CD14-positive monocyte (primary cell): ENCODE measurements around the gene FBXL13. TPM values are rescaled to one million over a fixed set of nuclear protein-coding genes. Genes with fewer than 3 reads are reported as not detected.

Source experiments
- DNase-seq, 3 donors: peaks; one replicate each; pipeline ENCODE4 v3.0.0-alpha.2; 2011 to 2022
- H2AFZ ChIP-seq: 2 replicates; pipeline ENCODE4 v1.6.0; 2012; ENCODE audit warnings: mild to moderate bottlenecking, low read depth, low read length, inconsistent platforms; ENCODE audit not compliant: insufficient read depth, poor library complexity, severe bottlenecking
- H3K27ac ChIP-seq, 2 donors: 1 replicate in 1 of 2; 2 replicates in 1 of 2; pipeline ENCODE4 v1.5.1; 2012 to 2013; ENCODE audit warnings: low read length in 2 of 2, control low read depth in 1 of 2, inconsistent platforms in 1 of 2, low read depth in 1 of 2, mild to moderate bottlenecking in 1 of 2
- H3K27me3 ChIP-seq, 2 donors: one replicate each; pipeline versions ENCODE4 v1.6.0 to v1.6.1; 2011 to 2013; ENCODE audit warnings: low read length in 2 of 2; ENCODE audit not compliant: control insufficient read depth in 2 of 2, insufficient read depth in 2 of 2
- H3K36me3 ChIP-seq, 2 donors: replicated peaks in 1 of 2; 1 replicate in 1 of 2; 2 replicates in 1 of 2; pipeline versions ENCODE4 v1.5.1 to v1.6.1; 2012 to 2013; ENCODE audit warnings: low read length in 2 of 2, control low read depth in 1 of 2, inconsistent platforms in 1 of 2, mild to moderate bottlenecking in 1 of 2; ENCODE audit not compliant: insufficient read depth in 2 of 2, control insufficient read depth in 1 of 2
- H3K4me1 ChIP-seq, 2 donors: 1 replicate in 1 of 2; 2 replicates in 1 of 2; pipeline versions ENCODE4 v1.5.1 to v1.6.1; 2012 to 2013; ENCODE audit warnings: low read length in 2 of 2, control low read depth in 1 of 2, inconsistent platforms in 1 of 2, mild to moderate bottlenecking in 1 of 2, moderate library complexity in 1 of 2; ENCODE audit not compliant: insufficient read depth in 2 of 2, control insufficient read depth in 1 of 2
- H3K4me2 ChIP-seq: replicated peaks from 2 replicates; pipeline ENCODE3; 2012; ENCODE audit warnings: low read length, moderate library complexity, mild to moderate bottlenecking; ENCODE audit not compliant: poor library complexity, severe bottlenecking; ENCODE audit errors: extremely low read depth
- H3K4me3 ChIP-seq, 3 experiments: fragments of 200-600 bp in 1 of 3; sonication (generic) in 1 of 3; replicated peaks in 1 of 3; 1 replicate in 2 of 3; 2 replicates in 1 of 3; pipeline ENCODE4 v1.5.1; 2011 to 2013; ENCODE audit warnings: low read length in 3 of 3, mild to moderate bottlenecking in 3 of 3, control low read depth in 2 of 3, low read depth in 2 of 3, inconsistent platforms in 1 of 3, moderate library complexity in 1 of 3
- H3K79me2 ChIP-seq: 2 replicates; pipeline ENCODE4 v1.6.0; 2012; ENCODE audit warnings: mild to moderate bottlenecking, control low read depth, inconsistent platforms, low read length, moderate library complexity; ENCODE audit not compliant: insufficient read depth
- H3K9ac ChIP-seq: 2 replicates; pipeline ENCODE4 v1.6.0; 2017; ENCODE audit warnings: low read length, mild to moderate bottlenecking; ENCODE audit not compliant: insufficient read depth, poor library complexity, severe bottlenecking
- H3K9me3 ChIP-seq, 2 donors: replicated peaks in 1 of 2; 1 replicate in 1 of 2; 2 replicates in 1 of 2; pipeline versions ENCODE4 v1.5.1 to v1.6.1; 2012 to 2013; ENCODE audit warnings: low read length in 2 of 2, control low read depth in 1 of 2; ENCODE audit not compliant: control insufficient read depth in 1 of 2, insufficient read depth in 1 of 2
- H4K20me1 ChIP-seq: 2 replicates; pipeline ENCODE4 v1.6.0; 2012; ENCODE audit warnings: mild to moderate bottlenecking, low read length, control low read depth, moderate library complexity; ENCODE audit not compliant: insufficient read depth
- H3K27ac Mint-ChIP-seq, 7 donors: one replicate each; pipeline ENCODE4 v1.8.0; 2020; ENCODE audit warnings: mild to moderate bottlenecking in 7 of 7, mixed read lengths in 7 of 7, moderate library complexity in 6 of 7, inconsistent platforms in 2 of 7
- H3K27me3 Mint-ChIP-seq, 3 donors: one replicate each; pipeline ENCODE4 v1.8.0; 2021 to 2022; ENCODE audit warnings: low read depth in 3 of 3, mild to moderate bottlenecking in 3 of 3, mixed read lengths in 3 of 3, moderate library complexity in 3 of 3, inconsistent platforms in 1 of 3
- H3K36me3 Mint-ChIP-seq, 2 donors: one replicate each; pipeline ENCODE4 v1.8.0; 2020; ENCODE audit warnings: mixed read lengths in 2 of 2, inconsistent platforms in 1 of 2, mild to moderate bottlenecking in 1 of 2
- H3K4me1 Mint-ChIP-seq: one replicate; pipeline ENCODE4 v1.8.0; 2020; ENCODE audit warnings: mild to moderate bottlenecking, mixed read lengths
- H3K4me3 Mint-ChIP-seq, 2 donors: one replicate each; pipeline ENCODE4 v1.8.0; 2020; ENCODE audit warnings: mild to moderate bottlenecking in 2 of 2, mixed read lengths in 2 of 2, moderate library complexity in 1 of 2
- H3K9me3 Mint-ChIP-seq, 7 donors: one replicate each; pipeline ENCODE4 v1.8.0; 2020 to 2022; ENCODE audit warnings: mixed read lengths in 7 of 7, mild to moderate bottlenecking in 6 of 7, moderate library complexity in 6 of 7, inconsistent platforms in 2 of 7
- CTCF ChIP-seq: fragments of 200-600 bp; IDR thresholded peaks from one replicate; pipeline ENCODE4 v1.8.0; 2022; ENCODE audit warnings: antibody characterized with exemption, mild to moderate bottlenecking
- WGBS: methylation state at CpG from one replicate; pipeline ENCODE4 v1.1.5; 2013; ENCODE audit warnings: missing lambda C conversion rate; ENCODE audit not compliant: insufficient coverage; 5-methylcytosine and 5-hydroxymethylcytosine counted together
- intact Hi-C, 2 donors: fragments of 100-400 bp; cut with micrococcal nuclease; formaldehyde crosslinking; loops; one replicate each; pipeline versions ENCODE4 v1.15.0 to v1.15.1; 2023
- polyA plus RNA-seq, 3 donors: library from polyadenylated mRNA; depleted of rRNA in 1 of 3; unstranded in 2 of 3; stranded (reverse) in 1 of 3; fragments of 300-500 nt in 2 of 3; fragments of >200 nt in 1 of 3; fragmentation: Illumina TruSeq in 2 of 3; gene quantifications; 1 replicate in 2 of 3; 2 replicates in 1 of 3; pipeline ENCODE4 v1.2.3, GENCODE V29; 2012 to 2021

FBXL13 gene
- polyA plus RNA-seq, 3 donors, result 0.05 TPM; not detected in 2

GRCh38 chr7:102859084-102859798 lies 215.4 kb downstream of the FBXL13 start:
- no peaks in the 10 kb centered on the region for H3K36me3 Mint-ChIP-seq
- Histone ChIP-seq H3K4me3 (no peak overlapping the region), H4K20me1 (no peaks in the 10 kb centered on the region), H3K4me2 (no peak overlapping the region), H3K9me3 (no peaks in the 10 kb centered on the region), H3K79me2 (no peaks in the 10 kb centered on the region), H3K9ac (no peak overlapping the region), H3K4me1 (no peaks in the 10 kb centered on the region), H3K27ac (no peak overlapping the region), H3K27me3 (no peaks in the 10 kb centered on the region), H2AFZ (no peak overlapping the region), H3K36me3 (no peaks in the 10 kb centered on the region)
- intact Hi-C loops, result no loop called here
- no peak for DNase-seq
- peaks cover 0 to 6% (median 2%) of the 10 kb centered on the region in 7 donors for H3K9me3 Mint-ChIP-seq
- no peak overlapping the region for H3K4me3 Mint-ChIP-seq
- H3K27me3 Mint-ChIP-seq, result peaks cover 0 to 1% (median 0%) of the 10 kb centered on the region in 3 donors
- TF ChIP-seq CTCF, result no peak
- 100% methylated on average over 4 of the region's 4 CpGs for WGBS
- no peak overlapping the region for H3K27ac Mint-ChIP-seq
- H3K4me1 Mint-ChIP-seq, result no peaks in the 10 kb centered on the region

DNA sequence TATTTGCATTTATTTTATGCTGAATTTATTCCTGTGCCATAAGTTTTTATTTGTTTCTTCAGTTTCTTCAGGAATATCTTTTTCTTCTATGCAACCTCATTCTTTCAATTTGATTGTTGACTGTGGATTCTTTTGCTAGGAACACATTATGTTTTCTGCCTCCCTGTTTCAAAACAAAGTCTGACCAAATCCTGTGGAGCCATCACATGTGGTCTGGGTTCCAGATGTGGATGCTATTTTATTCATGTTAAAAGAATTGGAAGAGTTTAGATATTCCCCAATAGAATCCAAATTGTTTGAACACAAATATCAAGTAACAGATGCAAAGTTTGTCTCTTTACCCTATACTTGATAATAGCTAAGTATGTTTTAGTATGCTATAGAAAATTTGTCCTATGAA lies 218.6 kb downstream of the FBXL13 start:
- Histone ChIP-seq H3K4me1 (no peaks in the 10 kb centered on the region), H2AFZ (no peak overlapping the region), H3K4me2 (no peak overlapping the region), H3K4me3 (no peak overlapping the region), H4K20me1 (no peaks in the 10 kb centered on the region), H3K79me2 (no peaks in the 10 kb centered on the region), H3K27ac (no peak overlapping the region), H3K36me3 (no peaks in the 10 kb centered on the region), H3K9me3 (no peaks in the 10 kb centered on the region), H3K27me3 (no peaks in the 10 kb centered on the region), H3K9ac (no peak overlapping the region)
- peaks cover 0 to 8% (median 3%) of the 10 kb centered on the region in 7 donors for H3K9me3 Mint-ChIP-seq
- TF ChIP-seq CTCF, result no peak
- no peak overlapping the region for H3K27ac Mint-ChIP-seq
- H3K4me1 Mint-ChIP-seq, result peaks cover 2% of the 10 kb centered on the region
- no peak overlapping the region for H3K4me3 Mint-ChIP-seq
- no peak for DNase-seq
- H3K36me3 Mint-ChIP-seq, result peaks cover 5 to 6% of the 10 kb centered on the region in 2 donors
- peaks cover 0 to 1% (median 0%) of the 10 kb centered on the region in 3 donors for H3K27me3 Mint-ChIP-seq
- intact Hi-C loops, result no loop called here
